Thyroid gland (tissue), 4 donors: ENCODE measurements around the gene PLAC8. TPM values are rescaled to one million over a fixed set of nuclear protein-coding genes. Genes with fewer than 3 reads are reported as not detected.
A peak's percentile ranks its signal among the peaks of the same experiment; 100 is the strongest.

ENCODE experiments used
- DNase-seq, 2 donors: peaks; one replicate each; pipeline ENCODE4 v3.0.0-alpha.2; 2019
- H3K27ac ChIP-seq, 3 donors: fragments of 200-600 bp; sonication (generic); 1 replicate in 2 of 3; 2 replicates in 1 of 3; pipeline ENCODE4 v1.5.1; 2016 to 2019; ENCODE audit warnings: mild to moderate bottlenecking in 1 of 3, moderate library complexity in 1 of 3
- H3K27me3 ChIP-seq: fragments of 200-600 bp; sonication (generic); one replicate; pipeline ENCODE4 v1.5.1; 2019
- H3K36me3 ChIP-seq, 2 donors: fragments of 200-600 bp; sonication (generic); one replicate each; pipeline ENCODE4 v1.5.1; 2016 to 2019
- H3K4me1 ChIP-seq, 2 donors: fragments of 200-600 bp; sonication (generic); one replicate each; pipeline ENCODE4 v1.5.1; 2017 to 2019
- H3K4me3 ChIP-seq, 3 donors: fragments of 200-600 bp; sonication (generic); replicated peaks in 1 of 3; 1 replicate in 2 of 3; 2 replicates in 1 of 3; pipeline ENCODE4 v1.5.1; 2016; ENCODE audit warnings: mild to moderate bottlenecking in 1 of 3
- H3K9me3 ChIP-seq: fragments of 200-600 bp; sonication (generic); one replicate; pipeline ENCODE4 v1.5.1; 2017
- CTCF ChIP-seq, 6 experiments: fragments of 200-600 bp in 3 of 6; fragments of 450-650 bp in 3 of 6; sonication (generic) in 3 of 6; IDR thresholded peaks; one replicate each; pipeline ENCODE4 v1.5.1; 2016 to 2019; ENCODE audit warnings: antibody characterized with exemption in 6 of 6, mild to moderate bottlenecking in 2 of 6, inconsistent platforms in 1 of 6, moderate library complexity in 1 of 6
- POLR2A ChIP-seq, 2 donors: fragments of 450-650 bp; IDR thresholded peaks; one replicate each; pipeline ENCODE4 v1.6.1; 2017; ENCODE audit warnings: antibody characterized with exemption in 2 of 2, mild to moderate bottlenecking in 2 of 2, moderate library complexity in 1 of 2
- WGBS, 2 donors: methylation state at CpG; one replicate each; pipeline ENCODE4 v1.1.5; 2017; 5-methylcytosine and 5-hydroxymethylcytosine counted together
- intact Hi-C: fragments of 100-400 bp; cut with DNase I; formaldehyde crosslinking; loops from one replicate; pipeline ENCODE4 v1.15.1; 2023
- total RNA-seq, 4 donors: library from RNA; depleted of rRNA; stranded (reverse); fragments of >200 nt; gene quantifications; one replicate each; pipeline ENCODE4 v1.2.3, GENCODE V29; 2016

PLAC8 gene
- total RNA-seq, 4 donors from 2014 or later: 0.44 to 3.7 (median 2.0) TPM

GRCh38 chr4:83110223-83110945 is 4.1 kb downstream of the PLAC8 start:
- H3K9me3 ChIP-seq: no peaks in the 10 kb centered on the region
- no peaks in the 10 kb centered on the region for H3K36me3 ChIP-seq
- DNase-seq: peak; percentile 85 to 87
- TF ChIP-seq POLR2A (IDR thresholded peaks at IDR 0.05): no peak
- TF ChIP-seq CTCF (IDR thresholded peaks at IDR 0.05): peak in 5 of 6 experiments; percentile 24 to 59 (median 47)
- no peaks in the 10 kb centered on the region for H3K27me3 ChIP-seq
- intact Hi-C loops: no loop called here
- peak overlapping the region in 2 of 3 donors; percentile 50 to 51 for H3K27ac ChIP-seq
- H3K4me3 ChIP-seq: peak overlapping the region; percentile 14 to 47 (median 33)
- peaks cover 0 to 3% of the 10 kb centered on the region in 2 donors for H3K4me1 ChIP-seq
- WGBS, 2 donors: 6 to 12% methylated on average over 8 to 18 of the region's 18 CpGs

GRCh38 chr4:83109480-83110222 is 4.9 kb downstream of the PLAC8 start:
- Histone ChIP-seq H3K4me1 (peaks cover 0 to 3% of the 10 kb centered on the region in 2 donors), H3K27me3 (no peaks in the 10 kb centered on the region), H3K36me3 (no peaks in the 10 kb centered on the region), H3K9me3 (no peaks in the 10 kb centered on the region), H3K4me3 (peak overlapping the region; percentile 14 to 47 (median 33)), H3K27ac (peak overlapping the region in 2 of 3 donors; percentile 50 to 51)
- peak; percentile 53 to 54 for DNase-seq
- intact Hi-C loops: no loop called here
- 3 to 4% methylated on average over 16 to 27 of the region's 64 CpGs for WGBS, 2 donors
- TF ChIP-seq POLR2A (IDR thresholded peaks at IDR 0.05) (peak in 1 of 2 donors; percentile 33), CTCF (IDR thresholded peaks at IDR 0.05) (peak in 1 of 6 experiments; percentile 3)

GRCh38 chr4:83108101-83108861 is 6.2 kb downstream of the PLAC8 start:
- TF ChIP-seq POLR2A (IDR thresholded peaks at IDR 0.05) (no peak), CTCF (IDR thresholded peaks at IDR 0.05) (no peak)
- no peaks in the 10 kb centered on the region for H3K36me3 ChIP-seq
- no peaks in the 10 kb centered on the region for H3K9me3 ChIP-seq
- no peak overlapping the region for H3K4me3 ChIP-seq
- 91 to 92% methylated on average over 26 of the region's 26 CpGs for WGBS, 2 donors
- no peak overlapping the region for H3K27ac ChIP-seq
- no peak for DNase-seq
- peaks cover 0 to 3% of the 10 kb centered on the region in 2 donors for H3K4me1 ChIP-seq
- intact Hi-C loops: no loop called here
- no peaks in the 10 kb centered on the region for H3K27me3 ChIP-seq

GRCh38 chr4:83107631-83108030 is 6.9 kb downstream of the PLAC8 start:
- no peak for DNase-seq
- H3K4me1 ChIP-seq: peaks cover 0 to 3% of the 10 kb centered on the region in 2 donors
- 81 to 85% methylated on average over 9 of the region's 9 CpGs for WGBS, 2 donors
- intact Hi-C loops: no loop called here
- H3K4me3 ChIP-seq: no peak overlapping the region
- H3K27me3 ChIP-seq: no peaks in the 10 kb centered on the region
- H3K9me3 ChIP-seq: no peaks in the 10 kb centered on the region
- no peaks in the 10 kb centered on the region for H3K36me3 ChIP-seq
- TF ChIP-seq POLR2A (IDR thresholded peaks at IDR 0.05) (no peak), CTCF (IDR thresholded peaks at IDR 0.05) (no peak)
- no peak overlapping the region for H3K27ac ChIP-seq
